Measurements from ENCODE around the gene LMF2. TPM values are rescaled to one million over a fixed set of nuclear protein-coding genes. Genes with fewer than 3 reads are reported as not detected.

LMF2 gene
- total and polyA plus RNA-seq, 2 of the 8 experiments (the other 6 are each of a cell fraction or from before 2014, with no cell fraction given), result 34.3 to 62.9 TPM

- TF ChIP-seq JUN (IDR thresholded peaks at IDR 0.05; ENCODE audit: low read depth, low read length), result no peak
- no peak for TF ChIP-seq CREB1 (IDR thresholded peaks at IDR 0.05)
- no peak for TF ChIP-seq SRF (IDR thresholded peaks at IDR 0.05; ENCODE audit: low read depth, low read length)
- no peak for TF ChIP-seq MAFK (IDR thresholded peaks at IDR 0.05; ENCODE audit: low read depth, low read length)
- TF ChIP-seq RXRA (IDR thresholded peaks at IDR 0.05; ENCODE audit: insufficient read depth, low read depth, low read length), result no peak
- no peak for TF ChIP-seq HDAC6 (IDR thresholded peaks at IDR 0.05; ENCODE audit: low read depth, low read length)
- TF ChIP-seq ZNF274 (IDR thresholded peaks at IDR 0.05; ENCODE audit: borderline replicate concordance, extremely low read depth, low read length), result no peak
- TF ChIP-seq TCF12 (IDR thresholded peaks at IDR 0.05; ENCODE audit: low read depth, low read length), result no peak
These were observed 33.4 kb downstream of the LMF2 start (continued) for GRCh38 chr22:50473855-50474671.

Measured in H1 (cell line).